Brain microvascular endothelial cell (primary cell): ENCODE results near the gene ARHGEF12.

ENCODE experiments used
- DNase-seq: peaks from one replicate; pipeline ENCODE4 v3.0.0-alpha.2; 2020
- H3K27ac ChIP-seq: fragments of 250-450 bp; sonication (Bioruptor Pico); 2 replicates; pipeline ENCODE4 v1.5.1; 2020; ENCODE audit warnings: mild to moderate bottlenecking, moderate library complexity
- H3K27me3 ChIP-seq: fragments of 250-450 bp; sonication (Bioruptor Pico); replicated peaks from 2 replicates; pipeline ENCODE4 v1.5.1; 2020; ENCODE audit warnings: mild to moderate bottlenecking
- H3K36me3 ChIP-seq: fragments of 250-450 bp; sonication (Bioruptor Pico); replicated peaks from 2 replicates; pipeline ENCODE4 v1.5.1; 2020; ENCODE audit warnings: mild to moderate bottlenecking
- H3K4me3 ChIP-seq: 2 replicates; pipeline ENCODE4 v1.5.1; 2011; ENCODE audit warnings: low read depth, mild to moderate bottlenecking, control low read depth, low read length, moderate library complexity
- in situ Hi-C: cut with HindIII; loops from 2 replicates; pipeline ENCODE4 v1.10.0; 2017; ENCODE audit warnings: low sequenced_read_pairs, low pct_ligation_motif_present
- TF ChIP-seq, protein P1 (sequence below): IDR thresholded peaks from 2 replicates; pipeline ENCODE4 v1.5.1; 2011; ENCODE audit warnings: low read depth, mild to moderate bottlenecking, moderate library complexity, low read length, control low read depth, inconsistent platforms; ENCODE audit errors: missing control alignments

The ARHGEF12 gene

DNA sequence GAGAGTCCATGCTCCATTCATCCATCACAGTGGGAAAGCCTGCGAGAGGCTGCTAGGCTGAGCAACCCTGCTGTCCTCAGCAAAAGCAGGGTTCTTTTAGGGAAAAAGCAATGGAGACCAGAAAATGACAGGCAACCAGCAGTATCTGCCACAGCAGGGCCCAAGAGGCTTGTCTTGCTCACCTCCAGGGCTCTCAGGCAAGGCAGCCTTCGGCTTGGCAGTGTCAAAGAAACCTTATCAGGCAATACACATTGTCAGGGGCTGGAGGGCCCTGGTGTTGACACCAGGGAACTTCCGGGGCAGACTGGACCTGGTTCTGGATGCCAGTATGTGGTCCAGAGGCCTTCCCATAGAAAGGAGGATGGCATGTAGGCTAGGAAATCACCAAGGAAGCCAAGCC is 21.4 kb upstream of the ARHGEF12 start:
- Histone ChIP-seq H3K36me3 (no peaks in the 10 kb centered on the region), H3K4me3 (no peak overlapping the region), H3K27ac (no peak overlapping the region), H3K27me3 (no peaks in the 10 kb centered on the region)
- DNase-seq = no peak
- TF ChIP-seq, protein P1, sequence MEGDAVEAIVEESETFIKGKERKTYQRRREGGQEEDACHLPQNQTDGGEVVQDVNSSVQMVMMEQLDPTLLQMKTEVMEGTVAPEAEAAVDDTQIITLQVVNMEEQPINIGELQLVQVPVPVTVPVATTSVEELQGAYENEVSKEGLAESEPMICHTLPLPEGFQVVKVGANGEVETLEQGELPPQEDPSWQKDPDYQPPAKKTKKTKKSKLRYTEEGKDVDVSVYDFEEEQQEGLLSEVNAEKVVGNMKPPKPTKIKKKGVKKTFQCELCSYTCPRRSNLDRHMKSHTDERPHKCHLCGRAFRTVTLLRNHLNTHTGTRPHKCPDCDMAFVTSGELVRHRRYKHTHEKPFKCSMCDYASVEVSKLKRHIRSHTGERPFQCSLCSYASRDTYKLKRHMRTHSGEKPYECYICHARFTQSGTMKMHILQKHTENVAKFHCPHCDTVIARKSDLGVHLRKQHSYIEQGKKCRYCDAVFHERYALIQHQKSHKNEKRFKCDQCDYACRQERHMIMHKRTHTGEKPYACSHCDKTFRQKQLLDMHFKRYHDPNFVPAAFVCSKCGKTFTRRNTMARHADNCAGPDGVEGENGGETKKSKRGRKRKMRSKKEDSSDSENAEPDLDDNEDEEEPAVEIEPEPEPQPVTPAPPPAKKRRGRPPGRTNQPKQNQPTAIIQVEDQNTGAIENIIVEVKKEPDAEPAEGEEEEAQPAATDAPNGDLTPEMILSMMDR = no peak
- in situ Hi-C loops = no loop called here

DNA sequence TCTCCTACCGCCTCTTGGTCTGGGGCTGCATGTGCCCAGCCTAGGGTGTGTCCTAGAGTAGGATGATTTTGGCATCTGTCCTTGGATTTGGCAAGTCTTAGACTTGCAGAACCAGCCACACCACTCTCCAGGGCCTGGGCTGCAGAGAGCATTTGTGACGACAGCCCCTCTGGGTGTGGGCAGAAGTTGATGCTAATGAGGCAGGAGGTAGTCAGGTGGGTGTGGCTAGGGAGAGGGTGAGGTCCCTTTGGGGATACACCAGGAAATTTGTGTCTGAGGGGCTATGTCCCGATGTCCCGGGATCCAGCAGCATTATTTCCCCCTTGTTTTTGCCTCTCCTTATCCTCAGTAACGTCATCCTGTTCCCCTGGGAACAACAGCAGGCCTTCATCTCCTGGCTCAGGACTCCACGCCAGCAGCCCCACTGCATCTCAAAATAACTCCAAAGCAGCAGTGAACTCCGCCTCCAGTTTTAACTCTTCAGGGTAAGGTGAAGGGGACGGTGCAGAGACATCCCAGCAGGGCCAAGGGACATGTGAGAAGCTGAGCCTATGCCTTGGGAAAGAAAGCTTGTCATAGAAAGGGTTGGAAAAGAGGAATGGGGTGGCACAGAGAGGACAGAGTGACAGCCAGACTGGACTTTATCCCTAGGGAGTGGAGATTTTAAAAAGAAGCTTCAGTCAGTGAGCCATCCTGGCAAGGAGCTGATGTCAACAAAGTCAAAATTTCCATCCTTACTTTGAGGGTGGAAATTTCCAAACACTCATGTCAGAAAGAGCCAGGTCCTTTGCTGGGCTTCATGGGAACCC is 19.1 kb upstream of the ARHGEF12 start:
- TF ChIP-seq, protein P1 = no peak
- Histone ChIP-seq H3K36me3 (no peaks in the 10 kb centered on the region), H3K4me3 (no peak overlapping the region), H3K27me3 (no peaks in the 10 kb centered on the region), H3K27ac (no peak overlapping the region)
- no peak for DNase-seq
- in situ Hi-C loops = no loop called here

DNA sequence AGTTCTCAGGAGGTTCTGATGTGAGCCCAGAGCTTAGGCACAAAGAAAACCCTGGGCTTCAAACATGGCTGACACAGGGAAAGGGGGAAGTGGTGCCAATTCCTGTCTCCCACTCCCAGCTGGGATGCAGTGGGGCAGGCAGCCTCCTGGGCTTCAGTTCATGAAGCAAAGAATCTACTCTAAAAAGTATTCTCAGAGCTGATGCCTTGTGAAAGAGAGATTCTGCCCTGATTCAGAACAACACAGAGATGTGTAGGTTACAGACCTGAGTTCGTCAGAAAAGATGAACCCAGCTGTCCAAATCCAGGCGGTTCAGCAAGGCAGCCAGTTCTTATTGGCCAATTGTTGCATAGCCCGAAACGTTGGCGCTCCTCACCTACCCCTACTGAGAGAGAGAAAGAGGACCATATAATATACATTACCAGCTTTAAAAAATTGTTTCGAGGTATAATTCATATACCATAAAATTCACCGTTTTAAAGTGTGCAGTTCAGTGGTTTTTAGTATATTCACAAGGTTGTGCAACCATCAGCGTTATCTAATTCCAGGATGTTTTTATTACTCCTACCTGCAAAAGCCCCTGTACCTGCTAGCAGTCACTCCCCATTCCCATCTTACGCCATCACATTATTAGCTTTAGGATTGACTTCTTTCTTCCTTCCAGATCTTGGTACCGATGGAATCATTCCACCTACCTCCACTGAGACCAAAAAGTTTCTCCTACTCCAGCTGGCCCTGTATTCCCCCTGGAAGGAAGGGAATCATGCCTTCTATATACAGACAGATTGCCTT is 18.3 kb upstream of the ARHGEF12 start:
- Histone ChIP-seq H3K27ac (no peak overlapping the region), H3K27me3 (no peaks in the 10 kb centered on the region), H3K36me3 (no peaks in the 10 kb centered on the region), H3K4me3 (no peak overlapping the region)
- TF ChIP-seq, protein P1 = no peak
- DNase-seq = no peak
- in situ Hi-C loops = no loop called here

DNA sequence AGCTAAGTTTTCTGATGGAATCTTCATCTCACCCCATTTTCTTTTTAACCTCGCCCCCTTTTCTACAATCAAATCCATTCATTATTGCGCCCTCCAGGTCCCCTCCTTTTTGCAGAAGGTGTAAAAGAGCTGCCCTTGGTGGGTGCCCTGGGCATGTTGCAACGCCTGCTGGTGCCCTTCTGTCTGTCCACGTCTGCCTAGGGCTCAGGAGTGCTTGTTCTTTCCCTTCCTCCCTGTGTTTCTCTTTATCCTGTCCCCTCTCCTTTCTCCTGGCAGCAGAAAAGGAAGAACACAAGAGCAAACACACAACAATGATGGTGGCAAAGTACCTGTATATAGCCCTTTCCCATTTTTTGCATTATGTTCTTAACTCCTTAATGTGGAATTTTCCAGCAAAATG is 17.3 kb upstream of the ARHGEF12 start:
- no peak for DNase-seq
- Histone ChIP-seq H3K36me3 (no peaks in the 10 kb centered on the region), H3K27ac (no peak overlapping the region), H3K27me3 (no peaks in the 10 kb centered on the region), H3K4me3 (no peak overlapping the region)
- in situ Hi-C loops = no loop called here
- TF ChIP-seq, protein P1 = no peak

DNA sequence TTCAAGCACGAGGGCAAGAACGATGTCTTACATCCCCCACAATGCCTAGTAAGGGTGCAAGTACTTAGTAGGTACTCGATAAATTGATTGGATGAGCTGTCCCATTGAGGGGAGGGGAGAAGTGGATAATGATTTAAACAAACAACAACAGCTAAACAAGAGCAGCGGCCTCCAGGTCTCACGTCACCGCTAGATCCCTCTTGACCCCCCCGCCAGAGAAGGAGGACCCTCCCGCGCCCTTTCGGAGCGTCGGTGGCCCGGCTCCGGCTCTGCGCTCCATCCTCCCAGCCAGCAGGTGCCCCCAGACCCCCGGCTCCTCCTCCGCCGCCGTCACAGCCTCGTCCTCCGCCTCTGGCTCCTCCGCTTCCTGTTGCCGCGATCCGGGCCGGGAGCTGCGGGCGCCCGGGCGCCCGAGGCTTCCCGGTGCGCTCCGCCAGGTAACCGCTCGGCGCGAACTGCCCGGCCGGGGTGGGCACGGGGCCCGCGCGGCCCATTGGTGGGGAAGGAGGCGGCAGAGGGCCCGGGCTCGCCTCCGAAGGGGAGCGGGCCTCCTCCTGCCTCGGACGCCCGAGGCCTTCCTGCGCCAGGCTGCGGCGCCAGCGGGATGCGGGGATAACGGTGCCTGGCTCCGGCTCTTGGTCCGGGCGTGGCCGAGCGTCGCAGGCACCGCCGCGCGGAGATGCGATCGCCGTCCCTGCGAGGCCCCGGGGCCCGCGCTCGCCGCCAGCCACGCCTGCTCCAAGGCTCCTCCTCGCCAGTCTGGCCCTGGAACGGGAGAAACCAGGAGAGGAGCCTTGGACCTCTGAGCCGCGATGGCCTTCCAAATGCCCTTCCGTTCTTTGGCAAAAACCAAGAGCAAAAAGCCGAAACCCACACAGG is 11.0 kb upstream of the ARHGEF12 start, which contains the start of gene TLCD5:
Gene TLCD5 (plus strand): TSS at position 368 of the 879 bp plus-strand sequence. CDS start 2,143 bp downstream, outside the sequence.
- Histone ChIP-seq H3K27me3 (no peaks in the 10 kb centered on the region), H3K27ac (peak within 1 kb of the TSS; percentile 96), H3K4me3 (peak within 1 kb of the TSS; percentile 65), H3K36me3 (peaks cover 4% of the 10 kb centered on the region)
- in situ Hi-C loops = no loop called here
- TF ChIP-seq, protein P1 = peak; percentile 26
- DNase-seq = peak; percentile 63
